ENCODE measurements around the gene ASTE1.
"Not testable (repeated sequence)": the region's sequence is repeated elsewhere in the genome, so short reads cannot be mapped to it uniquely, and the experiment has no call there.

DNA sequence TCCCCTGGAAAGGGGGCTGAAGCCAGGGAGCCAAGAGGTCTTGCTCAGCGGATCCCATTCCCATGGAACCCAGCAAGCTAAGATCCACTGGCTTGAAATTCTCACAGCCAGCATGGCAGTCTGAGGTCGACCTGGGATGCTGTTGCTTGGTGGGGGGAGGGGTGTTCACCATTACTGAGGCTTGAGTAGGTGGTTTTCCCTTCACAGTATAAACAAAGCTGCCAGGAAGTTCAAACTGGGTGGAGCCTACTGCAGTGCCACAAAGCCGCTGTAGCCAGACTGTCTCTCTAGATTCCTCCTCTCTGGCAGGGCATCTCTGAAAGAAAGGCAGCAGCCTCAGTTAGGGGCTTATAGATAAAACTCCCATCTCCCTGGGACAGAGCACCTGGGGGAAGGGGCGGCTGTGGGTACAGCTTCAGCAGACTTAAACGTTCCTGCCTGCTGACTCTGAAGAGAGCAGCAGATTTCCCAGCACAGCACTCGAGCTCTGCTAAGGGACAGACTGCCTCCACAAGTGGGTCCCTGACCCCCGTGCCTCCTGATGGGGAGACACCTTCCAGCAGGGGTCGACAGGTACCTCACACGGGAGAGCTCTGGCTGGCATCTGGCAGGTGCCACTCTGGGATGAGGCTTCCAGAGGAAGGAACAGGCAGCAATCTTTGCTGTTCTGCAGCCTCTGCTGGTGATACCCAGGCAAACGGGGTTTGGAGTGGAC is 15.8 kb upstream of the ASTE1 start:
- TF ChIP-seq NR2C2 (IDR thresholded peaks at IDR 0.05; ENCODE audit: borderline replicate concordance, control insufficient read depth, insufficient read length, low read depth); POLR2AphosphoS5 (IDR thresholded peaks at IDR 0.05; ENCODE audit: low read length); SIN3A (IDR thresholded peaks at IDR 0.05; ENCODE audit: low read depth, low read length): not testable (repeated sequence)

All from GM12878 (cell line).